Measurements from ENCODE around the gene DEFB119.
"Not testable (repeated sequence)": the region's sequence is repeated elsewhere in the genome, so short reads cannot be mapped to it uniquely, and the experiment has no call there.

DNA sequence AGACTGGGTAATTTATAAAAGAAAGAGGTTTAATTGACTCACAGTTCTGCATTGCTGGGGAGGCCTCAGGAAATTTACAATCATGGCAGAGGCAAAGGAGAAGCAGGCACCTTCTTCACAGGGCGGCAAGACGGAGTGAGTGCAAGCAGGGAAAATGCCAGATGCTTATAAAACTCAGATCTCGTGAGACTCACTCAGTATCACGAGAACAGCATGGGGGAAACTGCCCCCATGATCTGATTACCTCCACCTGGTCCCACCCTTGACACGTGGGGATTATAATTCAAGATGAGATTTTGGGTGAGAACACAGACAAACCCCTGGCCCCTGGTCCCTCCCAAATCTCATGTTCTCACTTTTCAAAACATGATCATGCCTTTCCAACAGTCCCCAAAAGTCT lies 26.1 kb downstream of the DEFB119 start:
- TF ChIP-seq, protein P1, sequence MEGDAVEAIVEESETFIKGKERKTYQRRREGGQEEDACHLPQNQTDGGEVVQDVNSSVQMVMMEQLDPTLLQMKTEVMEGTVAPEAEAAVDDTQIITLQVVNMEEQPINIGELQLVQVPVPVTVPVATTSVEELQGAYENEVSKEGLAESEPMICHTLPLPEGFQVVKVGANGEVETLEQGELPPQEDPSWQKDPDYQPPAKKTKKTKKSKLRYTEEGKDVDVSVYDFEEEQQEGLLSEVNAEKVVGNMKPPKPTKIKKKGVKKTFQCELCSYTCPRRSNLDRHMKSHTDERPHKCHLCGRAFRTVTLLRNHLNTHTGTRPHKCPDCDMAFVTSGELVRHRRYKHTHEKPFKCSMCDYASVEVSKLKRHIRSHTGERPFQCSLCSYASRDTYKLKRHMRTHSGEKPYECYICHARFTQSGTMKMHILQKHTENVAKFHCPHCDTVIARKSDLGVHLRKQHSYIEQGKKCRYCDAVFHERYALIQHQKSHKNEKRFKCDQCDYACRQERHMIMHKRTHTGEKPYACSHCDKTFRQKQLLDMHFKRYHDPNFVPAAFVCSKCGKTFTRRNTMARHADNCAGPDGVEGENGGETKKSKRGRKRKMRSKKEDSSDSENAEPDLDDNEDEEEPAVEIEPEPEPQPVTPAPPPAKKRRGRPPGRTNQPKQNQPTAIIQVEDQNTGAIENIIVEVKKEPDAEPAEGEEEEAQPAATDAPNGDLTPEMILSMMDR (IDR thresholded peaks at IDR 0.05): not testable (repeated sequence)
- not testable (repeated sequence) for TF ChIP-seq POLR2A (IDR thresholded peaks at IDR 0.05)

Measured in body of pancreas (tissue), 4 donors.